Heart left ventricle (tissue), 13 donors: ENCODE results near the gene PLA2R1.

Experiments
- CTCF ChIP-seq, 12 donors: fragments of 200-600 bp; sonication (generic) in 4 of 12; IDR thresholded peaks; one replicate each; pipeline versions ENCODE4 v1.5.0 to v1.8.0; 2018 to 2022; ENCODE audit warnings: antibody characterized with exemption in 12 of 12, mild to moderate bottlenecking in 5 of 12
- POLR2A ChIP-seq, 2 donors: fragments of 450-650 bp; IDR thresholded peaks; one replicate each; pipeline ENCODE4 v1.6.1; 2017; ENCODE audit warnings: antibody characterized with exemption in 2 of 2, mild to moderate bottlenecking in 2 of 2, moderate library complexity in 2 of 2
- donor health status: ischemic (EF 13 %, LVEDD 7.1; RV severe dilation, severe dysfunction).
- donor health status: DM: no; HTN: yes; CAD: no.
- donor health status: DM: no; HTN: no; CAD: no.
- donor health status: ischemic (EF 25% LVEDD 6.9; RV normal size, moderate dysfunction).
- donor health status: ischemic (EF 25% LVEDD 5.7; RV mildly dilated, moderate dysfunction).
- donor health status: ischemic (EF 35%, LVEDD 5.7; RV mildly dilated, moderate dysfunction).
- donor health status: nonischemic (EF 11% LVEDD 7.7; RV severe dilation, severe dysfunction).
- donor health status: DM: yes; HTN: yes; CAD: no.
- donor health status: PGD.
- donor health status: ischemic (EF 29% LVEDD 5.4; RV normal size, mild dysfunction).
- donor health status: nonischemic (EF 23%, LVEDD 6.1; RV moderate dilation, normal function).

GRCh38 chr2:159933040-159933726 is 129.2 kb downstream of the PLA2R1 start:
- no peak for TF ChIP-seq POLR2A (IDR thresholded peaks at IDR 0.05)
- no peak for TF ChIP-seq CTCF (IDR thresholded peaks at IDR 0.05)
